GM10847 (cell line): Measurements from ENCODE around the gene TSBP1.

Experiments
- POLR2A ChIP-seq: IDR thresholded peaks from 2 replicates; pipeline ENCODE4 v1.6.1; 2011; ENCODE audit not compliant: insufficient read length; ENCODE audit errors: extremely low read depth

The TSBP1 gene

GRCh38 chr6:32371803-32372202, at the start of gene TSBP1:
TSBP1 (minus strand) TSS chr6:32371903; CDS start chr6:32371706, 197 bp downstream.
- no peak for TF ChIP-seq POLR2A

- TF ChIP-seq POLR2A = no peak
These were observed 44.3 kb upstream of the TSBP1 start for GRCh38 chr6:32416036-32416435.

GRCh38 chr6:32415521-32416019, 43.9 kb upstream of the TSBP1 start:
- no peak for TF ChIP-seq POLR2A

GRCh38 chr6:32413427-32414047, 41.8 kb upstream of the TSBP1 start:
- TF ChIP-seq POLR2A = no peak

GRCh38 chr6:32411566-32412327, 40.0 kb upstream of the TSBP1 start:
- TF ChIP-seq POLR2A = no peak

- TF ChIP-seq POLR2A = no peak
These were observed 39.2 kb upstream of the TSBP1 start for GRCh38 chr6:32410906-32411305.

GRCh38 chr6:32406857-32407256, 35.2 kb upstream of the TSBP1 start, which contains the start of gene BTNL2:
BTNL2 (minus strand) TSS chr6:32407181; CDS start chr6:32407123, 58 bp downstream.
- no peak for TF ChIP-seq POLR2A

GRCh38 chr6:32406197-32406596, 34.5 kb upstream of the TSBP1 start:
- no peak for TF ChIP-seq POLR2A

GRCh38 chr6:32405656-32406055, 34.0 kb upstream of the TSBP1 start:
- no peak for TF ChIP-seq POLR2A

GRCh38 chr6:32402812-32403211, 31.1 kb upstream of the TSBP1 start:
- TF ChIP-seq POLR2A = no peak

GRCh38 chr6:32401284-32401963, 29.7 kb upstream of the TSBP1 start:
- TF ChIP-seq POLR2A = no peak

- no peak for TF ChIP-seq POLR2A
These were observed 25.7 kb upstream of the TSBP1 start for GRCh38 chr6:32397252-32397920.

- TF ChIP-seq POLR2A = no peak
These were observed 24.3 kb upstream of the TSBP1 start for GRCh38 chr6:32396028-32396427.

- no peak for TF ChIP-seq POLR2A
These were observed 22.1 kb upstream of the TSBP1 start for GRCh38 chr6:32393665-32394420.

GRCh38 chr6:32391505-32391904, 19.8 kb upstream of the TSBP1 start:
- TF ChIP-seq POLR2A = no peak
